Common myeloid progenitor, CD34-positive (primary cell): ENCODE results near the gene ITGAD.
A peak's percentile ranks its signal among the peaks of the same experiment; 100 is the strongest.

Experiments used
- CTCF ChIA-PET: fragments of 350-600 bp; sonication (Branson Sonifier 250); formaldehyde crosslinking; loops from one replicate; lab custom pipeline; 2021; ENCODE audit warnings: antibody characterized with exemption; lab: Charles Lee
- POLR2A ChIA-PET: fragments of 350-600 bp; sonication (Branson Sonifier 250); formaldehyde crosslinking; loops from one replicate; lab custom pipeline; 2021; ENCODE audit warnings: antibody characterized with exemption; lab: Charles Lee
- DNase-seq, 3 donors: peaks; one replicate each; pipeline versions ENCODE4 v3.0.0 to v3.0.0-alpha.2; 2013
- H3K27ac ChIP-seq, 2 experiments: 1 replicate in 1 of 2; 2 replicates in 1 of 2; pipeline ENCODE4 v1.7.0; 2013; ENCODE audit warnings: inconsistent platforms in 2 of 2, low read length in 2 of 2, mild to moderate bottlenecking in 2 of 2, low read depth in 1 of 2, moderate library complexity in 1 of 2; ENCODE audit not compliant: severe bottlenecking in 2 of 2, insufficient read depth in 1 of 2, poor library complexity in 1 of 2
- H3K27me3 ChIP-seq, 5 experiments: replicated peaks in 2 of 5; 1 replicate in 3 of 5; 2 replicates in 2 of 5; pipeline versions ENCODE4 v1.6.1 to v1.7.0; 2013; ENCODE audit warnings: low read length in 4 of 5, mild to moderate bottlenecking in 2 of 5, moderate library complexity in 2 of 5, inconsistent platforms in 1 of 5; ENCODE audit not compliant: insufficient read depth in 5 of 5, control insufficient read depth in 4 of 5
- H3K36me3 ChIP-seq, 4 experiments: 1 replicate in 2 of 4; 2 replicates in 2 of 4; pipeline versions ENCODE4 v1.6.1 to v1.7.0; 2013; ENCODE audit warnings: low read length in 3 of 4, control low read depth in 1 of 4, mild to moderate bottlenecking in 1 of 4; ENCODE audit not compliant: control insufficient read depth in 4 of 4, insufficient read depth in 4 of 4
- H3K4me1 ChIP-seq, 4 experiments: 1 replicate in 3 of 4; 2 replicates in 1 of 4; pipeline versions ENCODE4 v1.6.1 to v1.7.1; 2013; ENCODE audit warnings: low read length in 3 of 4, mild to moderate bottlenecking in 3 of 4, control low read depth in 1 of 4, inconsistent platforms in 1 of 4, moderate library complexity in 1 of 4; ENCODE audit not compliant: control insufficient read depth in 4 of 4, insufficient read depth in 4 of 4; ENCODE audit errors: control extremely low read depth in 1 of 4
- H3K4me3 ChIP-seq, 7 experiments: 1 replicate in 4 of 7; 2 replicates in 3 of 7; pipeline versions ENCODE4 v1.5.1 to v1.7.0; 2013; ENCODE audit warnings: mild to moderate bottlenecking in 7 of 7, low read length in 6 of 7, moderate library complexity in 6 of 7, inconsistent platforms in 2 of 7, low read depth in 2 of 7, control low read depth in 1 of 7; ENCODE audit not compliant: insufficient read depth in 4 of 7, control insufficient read depth in 1 of 7; ENCODE audit errors: extremely low read depth in 1 of 7
- H3K9me3 ChIP-seq, 5 experiments: 1 replicate in 4 of 5; 2 replicates in 1 of 5; pipeline versions ENCODE4 v1.6.1 to v1.7.1; 2013; ENCODE audit warnings: low read length in 4 of 5, mild to moderate bottlenecking in 2 of 5, inconsistent platforms in 1 of 5, low read depth in 1 of 5, moderate library complexity in 1 of 5; ENCODE audit not compliant: control insufficient read depth in 4 of 5, insufficient read depth in 2 of 5; ENCODE audit errors: control extremely low read depth in 1 of 5
- WGBS: methylation state at CpG from one replicate; pipeline ENCODE4 v1.1.5; 2013; ENCODE audit not compliant: insufficient coverage; 5-methylcytosine and 5-hydroxymethylcytosine counted together

Gene ITGAD

GRCh38 chr16:31417916-31418315, 24.8 kb downstream of the ITGAD start:
- Histone ChIP-seq H3K4me1 (peaks cover 0 to 6% (median 0%) of the 10 kb centered on the region in 4 experiments), H3K27ac (no peak overlapping the region), H3K4me3 (no peak overlapping the region), H3K36me3 (no peaks in the 10 kb centered on the region), H3K27me3 (peaks cover 0 to 3% (median 0%) of the 10 kb centered on the region in 5 experiments), H3K9me3 (peaks cover 0 to 4% (median 0%) of the 10 kb centered on the region in 5 experiments)
- ChIA-PET POLR2A (no interaction called here), CTCF (no interaction called here)
- no peak for DNase-seq
- WGBS = 95% methylated on average over 5 of the region's 5 CpGs

GRCh38 chr16:31420037-31420436, 26.9 kb downstream of the ITGAD start:
- Histone ChIP-seq H3K27ac (no peak overlapping the region), H3K36me3 (no peaks in the 10 kb centered on the region), H3K4me1 (peaks cover 0 to 6% (median 0%) of the 10 kb centered on the region in 4 experiments), H3K27me3 (no peaks in the 10 kb centered on the region), H3K4me3 (no peak overlapping the region), H3K9me3 (peaks cover 0 to 4% (median 0%) of the 10 kb centered on the region in 5 experiments)
- CTCF ChIA-PET = interaction anchor here (0.7 to 1.6 kb wide), 5 partner anchors 12 to 30 kb away, joined by 3 to 6 read pairs (median 3); partner anchors contain the start of gene ZNF843
- 100% methylated on average over 3 of the region's 3 CpGs for WGBS
- no peak for DNase-seq
- POLR2A ChIA-PET = no interaction called here

GRCh38 chr16:31421587-31421986, 28.5 kb downstream of the ITGAD start:
- no peak for DNase-seq
- Histone ChIP-seq H3K36me3 (no peaks in the 10 kb centered on the region), H3K27ac (no peak overlapping the region), H3K9me3 (peaks cover 0 to 4% (median 0%) of the 10 kb centered on the region in 5 experiments), H3K27me3 (no peaks in the 10 kb centered on the region), H3K4me3 (no peak overlapping the region), H3K4me1 (peaks cover 0 to 6% (median 0%) of the 10 kb centered on the region in 4 experiments)
- 90% methylated on average over 6 of the region's 6 CpGs for WGBS
- ChIA-PET POLR2A (no interaction called here), CTCF (interaction anchor here (1.0 to 1.5 kb wide), 2 partner anchors 38 to 115 kb away, joined by 3 to 5 read pairs; no protein-coding TSS in a partner anchor)

- POLR2A ChIA-PET = no interaction called here
- CTCF ChIA-PET = no interaction called here
- WGBS = 67% methylated on average over 3 of the region's 3 CpGs
Observed at GRCh38 chr16:31423241-31423640, 30.1 kb downstream of the ITGAD start.

GRCh38 chr16:31423801-31424200, 30.7 kb downstream of the ITGAD start:
- CTCF ChIA-PET = interaction anchor here (1.6 kb wide), 1 partner anchor 38 kb away, joined by 3 read pairs; no protein-coding TSS in a partner anchor
- H3K4me1 ChIP-seq = peaks cover 0 to 6% (median 6%) of the 10 kb centered on the region in 4 experiments
- no peaks in the 10 kb centered on the region for H3K36me3 ChIP-seq
- H3K27ac ChIP-seq = no peak overlapping the region
- POLR2A ChIA-PET = interaction anchor here (0.6 kb wide), 1 partner anchor 22 kb away, joined by 3 read pairs; no protein-coding TSS in a partner anchor
- WGBS = 88% methylated on average over 10 of the region's 12 CpGs
- H3K27me3 ChIP-seq = no peaks in the 10 kb centered on the region
- DNase-seq = no peak
- H3K4me3 ChIP-seq = no peak overlapping the region
- H3K9me3 ChIP-seq = peaks cover 0 to 4% (median 0%) of the 10 kb centered on the region in 5 experiments

More at GRCh38 chr16:31423241-31423640, 30.1 kb downstream of the ITGAD start:
- Histone ChIP-seq H3K36me3 (no peaks in the 10 kb centered on the region), H3K9me3 (peaks cover 0 to 4% (median 0%) of the 10 kb centered on the region in 5 experiments), H3K4me1 (peaks cover 0 to 6% (median 6%) of the 10 kb centered on the region in 4 experiments), H3K27ac (no peak overlapping the region), H3K4me3 (no peak overlapping the region), H3K27me3 (no peaks in the 10 kb centered on the region)
- no peak for DNase-seq

DNA sequence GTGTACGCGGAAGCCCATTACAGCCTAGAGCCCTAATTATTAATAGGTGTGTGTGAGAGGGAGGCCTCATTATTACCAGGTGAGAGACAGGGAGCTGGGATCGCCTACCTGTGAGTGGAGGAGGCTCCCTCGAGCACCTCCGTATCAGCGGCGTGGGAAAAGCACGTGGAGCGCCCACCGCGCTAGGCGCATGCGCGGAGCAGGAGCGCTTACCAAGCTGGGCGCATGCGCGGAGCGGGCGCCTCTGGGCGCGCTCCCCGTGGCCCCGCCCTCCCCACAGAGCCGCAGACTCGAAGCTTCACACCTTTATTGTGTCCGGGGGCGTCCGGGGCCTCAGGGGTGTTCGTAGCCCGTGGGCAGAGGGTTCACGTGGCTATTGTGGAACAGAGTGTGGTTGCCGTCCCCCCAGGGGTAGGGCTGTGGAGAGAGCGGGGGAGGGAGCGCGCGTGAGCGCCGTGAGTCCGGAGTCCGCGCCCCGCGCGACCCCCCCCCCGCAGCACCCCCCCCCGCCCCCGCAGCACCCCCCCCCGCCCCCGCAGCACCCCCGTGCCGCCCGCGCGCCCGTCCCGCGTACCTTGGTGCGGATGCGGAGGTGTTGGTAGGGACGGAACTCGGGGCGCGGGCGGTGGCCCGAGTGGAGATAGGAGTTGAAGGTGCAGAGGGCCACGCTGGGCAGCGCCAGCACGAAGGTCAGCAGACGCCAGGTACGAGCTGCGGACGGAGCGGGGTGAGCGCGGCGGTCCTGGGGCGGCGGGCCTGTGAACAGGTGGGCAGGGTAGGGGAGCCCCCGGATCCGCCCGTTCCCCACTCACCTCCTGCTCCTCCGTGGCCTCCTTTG, 34.5 kb downstream of the ITGAD start:
- peak; percentile 46 to 64 (median 58) for DNase-seq
- H3K36me3 ChIP-seq = no peaks in the 10 kb centered on the region
- H3K27me3 ChIP-seq = no peaks in the 10 kb centered on the region
- no peak overlapping the region for H3K27ac ChIP-seq
- ChIA-PET POLR2A (no interaction called here), CTCF (interaction anchor here (0.8 to 4.2 kb wide), 4 partner anchors 15 to 45 kb away, joined by 3 to 11 read pairs (median 4); partner anchors contain the start of gene ZNF843)
- H3K4me1 ChIP-seq = peaks cover 0 to 6% (median 3%) of the 10 kb centered on the region in 4 experiments
- peak overlapping the region in 2 of 7 experiments; percentile 11 to 37 for H3K4me3 ChIP-seq
- WGBS = 28% methylated on average over 39 of the region's 83 CpGs
- H3K9me3 ChIP-seq = no peaks in the 10 kb centered on the region

DNA sequence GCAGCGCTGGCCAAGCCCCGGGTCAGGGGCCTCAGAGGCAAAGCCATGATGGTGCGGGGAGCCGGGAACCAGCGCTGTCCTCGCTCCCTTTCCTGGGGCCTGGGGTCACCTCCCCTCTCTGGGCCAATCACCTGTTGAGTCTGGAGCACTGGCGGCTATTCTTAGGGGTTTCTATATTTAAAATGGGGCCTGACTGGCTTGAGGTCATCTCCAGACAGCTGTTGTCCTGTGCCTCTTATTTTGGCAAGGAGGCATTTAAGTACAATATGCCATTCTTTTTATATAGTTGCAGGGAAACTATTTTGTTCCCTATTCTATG, 35.1 kb downstream of the ITGAD start, which contains the start of gene COX6A2:
Gene COX6A2 (minus strand): TSS at position 82 of the 319 bp plus-strand sequence. CDS start 35 bp downstream, at position 47.
- CTCF ChIA-PET = interaction anchor here (1.3 to 4.2 kb wide), 3 partner anchors 12 to 46 kb away, joined by 4 to 11 read pairs (median 9); partner anchors contain the start of gene ZNF843
- Histone ChIP-seq H3K9me3 (no peaks in the 10 kb centered on the region), H3K27me3 (no peaks in the 10 kb centered on the region), H3K4me1 (peaks cover 0 to 6% (median 3%) of the 10 kb centered on the region in 4 experiments), H3K36me3 (no peaks in the 10 kb centered on the region), H3K27ac (no peak within 1 kb of the TSS), H3K4me3 (peak within 1 kb of the TSS in 2 of 7 experiments; percentile 11 to 37)
- no CpG with 5 or more reads among the region's 7 CpGs for WGBS
- POLR2A ChIA-PET = no interaction called here
- no peak for DNase-seq
